HG03039 (cell line): ENCODE results near the gene SUPT20H.
A peak's percentile ranks its signal among the peaks of the same experiment; 100 is the strongest.

ENCODE experiments used
- ATAC-seq: cut with Tn5 transposase; IDR thresholded peaks from one replicate; pipeline ENCODE4 v1.9.1; 2021; ENCODE audit warnings: mild to moderate bottlenecking, moderate library complexity; ENCODE audit not compliant: unreplicated experiment

The SUPT20H gene

DNA sequence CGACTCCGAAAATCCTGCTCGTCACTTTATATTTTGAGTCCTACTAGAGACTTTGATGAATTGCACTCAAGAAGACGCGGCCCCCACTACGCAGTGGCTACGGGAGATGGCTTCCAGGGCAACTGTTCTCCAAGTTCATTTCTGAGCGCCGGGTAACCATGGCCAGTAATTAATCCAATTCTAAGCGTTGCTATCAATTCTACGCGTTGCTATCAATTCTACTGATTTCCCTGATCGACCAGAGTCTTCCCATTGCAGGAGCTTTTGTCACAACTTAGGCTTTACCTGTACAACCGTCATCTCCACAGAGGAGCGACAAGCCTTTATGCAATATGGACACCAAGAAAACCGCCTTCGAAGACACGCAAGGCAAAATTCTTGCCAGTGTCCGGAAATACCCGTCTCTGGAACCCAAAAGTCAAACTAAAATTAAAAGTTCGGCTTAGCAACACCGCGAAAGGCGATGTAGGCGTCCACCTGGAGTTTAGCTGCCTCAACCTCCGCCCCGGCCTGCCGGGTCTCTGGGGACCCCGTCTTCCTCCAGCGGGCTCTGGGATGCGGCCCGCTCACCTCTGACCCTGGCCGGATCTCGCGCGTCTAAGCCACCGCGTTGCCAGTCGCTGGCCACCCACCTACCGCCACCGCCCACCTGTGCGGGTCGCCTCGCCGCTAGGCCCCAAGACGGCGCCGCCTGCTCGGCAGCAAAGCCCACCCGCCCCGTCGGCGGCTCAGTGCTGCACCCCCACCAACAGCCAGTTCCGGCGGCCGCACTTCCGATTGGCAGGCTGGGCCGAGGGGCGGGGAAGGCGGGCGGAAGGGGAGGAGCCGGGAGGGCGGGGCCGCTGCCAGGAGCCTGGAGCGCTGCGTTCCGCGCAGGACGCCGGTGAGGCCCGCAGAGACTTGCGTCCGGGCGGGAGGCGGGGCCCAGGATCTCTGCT is at the start of gene SUPT20H:
TSS of gene SUPT20H (minus strand) at position 779 of the 938 bp plus-strand sequence. CDS start 8,198 bp downstream, outside the sequence.
- ATAC-seq = peak; percentile 99

GRCh38 chr13:37109051-37109678 is 49.7 kb upstream of the SUPT20H start:
- ATAC-seq = no peak

- ATAC-seq = no peak
Observed at GRCh38 chr13:37107868-37108267, 48.4 kb upstream of the SUPT20H start.

DNA sequence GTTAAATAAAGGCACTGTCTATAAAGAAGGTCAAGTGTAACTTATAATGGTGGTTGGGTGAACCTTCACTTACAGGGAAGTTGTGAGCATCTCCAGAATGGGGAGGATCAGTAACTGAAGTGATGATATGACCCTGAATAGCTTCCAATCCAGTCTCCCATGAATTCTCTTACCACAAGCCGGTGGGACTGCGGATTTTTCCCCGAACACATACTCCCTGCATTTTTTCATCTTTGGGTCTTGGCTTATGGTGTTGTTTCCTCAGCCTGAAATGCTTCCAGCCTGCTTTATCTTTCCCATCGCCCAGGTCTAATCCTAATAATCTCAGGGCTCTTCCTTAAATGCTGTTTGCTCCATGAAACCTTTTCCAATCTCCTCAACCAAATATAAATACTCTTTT is 48.0 kb upstream of the SUPT20H start:
- ATAC-seq = no peak

DNA sequence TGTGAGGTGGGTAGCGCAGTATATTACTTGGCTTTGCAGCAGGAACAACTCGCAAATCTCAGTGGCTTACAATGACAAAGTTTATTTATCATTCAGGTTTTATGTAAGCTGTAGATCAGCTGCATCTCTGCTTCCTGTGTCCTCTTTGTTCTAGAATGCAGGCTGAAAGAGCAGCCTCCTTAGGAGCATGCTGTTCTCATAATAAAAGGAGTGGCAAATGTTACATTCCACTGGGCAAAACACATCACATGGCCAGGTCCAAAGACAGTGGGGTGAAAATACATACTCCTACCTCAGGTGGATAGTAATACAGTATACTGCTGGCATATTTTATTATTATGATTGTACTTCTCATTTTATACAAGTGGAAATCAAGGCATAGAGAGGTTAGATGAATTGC is 47.2 kb upstream of the SUPT20H start:
- ATAC-seq = no peak

DNA sequence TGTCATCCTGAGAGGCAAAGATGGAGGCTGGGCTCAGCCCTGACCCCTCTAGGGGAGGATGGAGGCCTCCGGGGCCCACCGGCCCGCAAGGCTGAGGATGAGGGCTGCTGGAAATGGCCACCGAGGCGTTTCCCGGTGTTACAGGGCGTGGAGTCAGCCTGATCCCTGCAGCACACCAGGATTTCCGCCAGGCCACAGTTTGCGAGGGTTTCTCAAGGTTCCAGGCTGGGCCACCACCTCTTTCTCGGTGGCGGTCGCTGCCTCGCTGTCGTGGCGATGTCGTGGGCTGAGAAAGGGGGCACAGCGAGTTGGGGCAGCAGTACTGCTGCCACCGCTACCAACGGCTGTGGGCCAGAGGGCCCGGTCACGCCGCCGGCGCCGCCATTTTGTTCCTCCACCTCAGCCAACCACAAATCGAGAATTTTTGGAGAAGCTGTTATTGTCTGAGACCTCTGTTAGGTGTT is 45.8 kb upstream of the SUPT20H start, which contains the start of gene CSNK1A1L:
TSS of gene CSNK1A1L (minus strand) at position 414 of the 464 bp plus-strand sequence. CDS start at position 6, 408 bp downstream.
- no peak for ATAC-seq

- no peak for ATAC-seq
Observed at GRCh38 chr13:37102896-37103295, 43.4 kb upstream of the SUPT20H start.

- no peak for ATAC-seq
Observed at GRCh38 chr13:37101201-37101600, 41.7 kb upstream of the SUPT20H start.

GRCh38 chr13:37100731-37101130 is 41.2 kb upstream of the SUPT20H start:
- no peak for ATAC-seq

DNA sequence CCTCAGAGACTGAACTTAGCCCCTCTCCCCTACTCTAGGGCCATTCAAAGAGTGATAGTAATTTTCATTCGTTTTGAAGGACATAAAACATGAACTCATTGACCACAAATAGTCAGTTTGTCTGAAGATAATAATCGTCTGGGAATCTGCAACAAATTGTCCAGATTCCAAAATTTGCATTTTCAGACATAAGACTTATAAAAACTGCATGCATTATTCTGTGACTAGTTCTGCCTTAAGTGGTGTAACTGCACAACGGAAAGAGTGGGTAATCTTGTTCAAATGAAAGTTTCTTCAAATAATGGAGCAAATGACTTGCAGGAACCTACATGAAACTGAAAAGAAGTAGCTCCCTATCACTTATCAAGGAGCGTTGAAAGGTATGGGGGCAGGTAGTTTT is 37.6 kb upstream of the SUPT20H start:
- no peak for ATAC-seq

DNA sequence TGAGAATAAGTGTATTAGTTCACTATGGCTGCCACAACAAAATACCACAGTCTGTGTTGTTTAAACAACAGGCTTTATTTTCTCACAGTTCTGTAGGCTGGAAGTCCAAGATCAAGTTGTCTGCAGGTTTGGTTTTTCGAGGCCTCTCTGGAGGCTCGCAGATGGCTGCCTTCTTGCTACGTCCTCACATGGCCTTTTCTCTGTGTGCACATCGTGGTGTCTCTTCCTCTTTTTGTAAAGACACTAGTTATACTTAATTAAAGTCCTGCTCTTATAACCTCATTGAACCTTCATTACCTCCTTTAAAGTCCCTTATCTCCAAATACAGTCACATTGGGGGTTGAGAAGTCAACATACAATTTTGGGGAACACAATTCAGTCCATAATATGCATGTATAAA is 35.4 kb upstream of the SUPT20H start:
- no peak for ATAC-seq

- ATAC-seq = no peak
Observed at GRCh38 chr13:37094099-37094498, 34.6 kb upstream of the SUPT20H start.

GRCh38 chr13:37091835-37092234 is 32.3 kb upstream of the SUPT20H start:
- ATAC-seq = no peak

- ATAC-seq = no peak
Observed at GRCh38 chr13:37090912-37091311, 31.4 kb upstream of the SUPT20H start.

- no peak for ATAC-seq
Observed at GRCh38 chr13:37089495-37089894, 30.0 kb upstream of the SUPT20H start.

- ATAC-seq = no peak
Observed at GRCh38 chr13:37087486-37087885, 28.0 kb upstream of the SUPT20H start.

- ATAC-seq = no peak
Observed at GRCh38 chr13:37085606-37086005, 26.1 kb upstream of the SUPT20H start.

DNA sequence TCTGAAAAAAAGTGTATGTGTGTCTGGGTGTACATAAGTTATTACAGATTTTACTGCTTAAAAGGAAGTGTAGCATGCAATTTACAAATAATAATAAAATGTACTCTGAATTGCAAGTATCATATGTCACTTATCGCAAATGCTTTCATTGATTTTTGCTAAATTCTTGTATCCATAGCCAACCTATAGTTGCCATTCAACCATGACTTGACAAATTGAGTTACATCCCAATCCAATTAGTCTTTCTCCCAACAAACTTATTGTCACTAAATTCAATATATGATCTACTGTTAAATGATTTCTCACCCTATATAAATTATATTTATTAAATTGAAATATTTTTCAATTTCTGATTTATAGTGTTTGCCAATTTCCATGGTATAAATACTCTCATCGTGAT is 17.3 kb upstream of the SUPT20H start:
- no peak for ATAC-seq

GRCh38 chr13:37075164-37075563 is 15.7 kb upstream of the SUPT20H start:
- no peak for ATAC-seq

DNA sequence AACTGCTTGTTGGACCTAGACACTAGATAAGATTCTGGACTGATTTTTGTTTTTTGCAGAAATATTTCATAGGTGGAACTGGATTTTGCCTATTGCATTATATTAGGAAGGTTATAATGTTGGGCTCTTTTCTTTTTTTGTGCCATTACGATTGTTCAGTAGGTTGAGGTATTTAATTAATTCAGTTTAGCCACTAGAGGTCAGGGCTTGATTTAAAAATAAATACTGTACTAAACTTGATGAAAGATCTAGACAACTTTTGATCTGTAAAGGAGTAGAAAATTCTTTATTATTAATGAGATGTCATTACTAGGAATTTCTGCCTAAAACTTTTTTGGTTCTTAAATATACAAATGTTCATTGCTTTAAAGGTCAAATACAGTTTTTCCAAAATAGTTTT is 15.2 kb upstream of the SUPT20H start:
- ATAC-seq = no peak

DNA sequence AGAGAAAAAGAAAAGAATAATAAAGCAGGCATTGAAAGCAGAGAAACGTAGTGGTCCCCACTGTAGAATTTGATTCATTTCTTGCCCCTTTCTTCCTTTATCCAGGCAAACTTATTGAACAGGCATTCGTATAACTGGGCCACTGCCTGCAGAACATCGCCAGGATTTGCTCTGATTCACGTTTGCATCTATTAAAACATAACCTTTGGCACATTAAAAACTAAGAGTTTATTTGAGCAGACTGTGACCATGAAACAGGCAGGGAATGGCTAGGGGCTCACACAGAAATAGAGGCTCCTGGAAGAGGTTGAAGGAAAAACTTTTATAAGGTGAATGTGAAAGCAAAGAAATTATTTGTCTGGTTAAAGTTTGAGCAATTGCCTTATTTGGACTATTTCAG is 12.5 kb upstream of the SUPT20H start:
- no peak for ATAC-seq

- ATAC-seq = no peak
Observed at GRCh38 chr13:37070956-37071355, 11.5 kb upstream of the SUPT20H start.
